8988T (cell line): ENCODE measurements around the gene KPNA1.

ENCODE experiments used
- DNase-seq: peaks from one replicate; pipeline ENCODE4 v3.0.0; 2011

KPNA1 gene

GRCh38 chr3:122514123-122515019, at the start of gene KPNA1:
KPNA1 (minus strand) TSS chr3:122514939; CDS start chr3:122496565, 18,374 bp downstream.
- DNase-seq: peak; percentile 96

GRCh38 chr3:122564155-122564912, 49.6 kb upstream of the KPNA1 start, which contains the start of the genes DTX3L and PARP9:
DTX3L (plus strand) TSS chr3:122564338; CDS start chr3:122564427, 89 bp downstream.
PARP9 (minus strand) TSS chr3:122564300; CDS start chr3:122559620, 4,680 bp downstream.
- peak; percentile 79 for DNase-seq

- no peak for DNase-seq
Observed at GRCh38 chr3:122563717-122564025, 48.9 kb upstream of the KPNA1 start.

GRCh38 chr3:122562923-122563716, 48.4 kb upstream of the KPNA1 start:
- DNase-seq: no peak

- DNase-seq: peak; percentile 46
Observed at GRCh38 chr3:122560680-122561079, 45.9 kb upstream of the KPNA1 start.

- no peak for DNase-seq
Observed at GRCh38 chr3:122559906-122560305, 45.2 kb upstream of the KPNA1 start.

GRCh38 chr3:122558605-122559004, 43.9 kb upstream of the KPNA1 start:
- DNase-seq: no peak

- no peak for DNase-seq
Observed at GRCh38 chr3:122557356-122557755, 42.6 kb upstream of the KPNA1 start.

- no peak for DNase-seq
Observed at GRCh38 chr3:122555275-122556071, 40.7 kb upstream of the KPNA1 start.

GRCh38 chr3:122553171-122553570, 38.4 kb upstream of the KPNA1 start:
- DNase-seq: no peak

- no peak for DNase-seq
Observed at GRCh38 chr3:122548619-122549018, 33.9 kb upstream of the KPNA1 start.

- DNase-seq: no peak
Observed at GRCh38 chr3:122548076-122548475, 33.3 kb upstream of the KPNA1 start.

- no peak for DNase-seq
Observed at GRCh38 chr3:122546151-122546550, 31.4 kb upstream of the KPNA1 start.

- DNase-seq: no peak
Observed at GRCh38 chr3:122538956-122539490, 24.3 kb upstream of the KPNA1 start.

- DNase-seq: no peak
Observed at GRCh38 chr3:122536632-122537001, 21.9 kb upstream of the KPNA1 start.

- no peak for DNase-seq
Observed at GRCh38 chr3:122535964-122536631, 21.4 kb upstream of the KPNA1 start.

- peak; percentile 31 for DNase-seq
Observed at GRCh38 chr3:122533931-122534334, 19.2 kb upstream of the KPNA1 start.

- no peak for DNase-seq
Observed at GRCh38 chr3:122533480-122533879, 18.7 kb upstream of the KPNA1 start.

GRCh38 chr3:122530164-122530563, 15.4 kb upstream of the KPNA1 start:
- no peak for DNase-seq

GRCh38 chr3:122523317-122523716, 8.6 kb upstream of the KPNA1 start:
- no peak for DNase-seq

- DNase-seq: no peak
Observed at GRCh38 chr3:122520861-122521260, 6.1 kb upstream of the KPNA1 start.
